Brain pericyte (primary cell): ENCODE results near the gene HEBP1.

Experiments used
- DNase-seq: peaks from one replicate; pipeline ENCODE4 v3.0.0-alpha.2; 2012; ENCODE audit warnings: low read depth, low spot score

Gene HEBP1

DNA sequence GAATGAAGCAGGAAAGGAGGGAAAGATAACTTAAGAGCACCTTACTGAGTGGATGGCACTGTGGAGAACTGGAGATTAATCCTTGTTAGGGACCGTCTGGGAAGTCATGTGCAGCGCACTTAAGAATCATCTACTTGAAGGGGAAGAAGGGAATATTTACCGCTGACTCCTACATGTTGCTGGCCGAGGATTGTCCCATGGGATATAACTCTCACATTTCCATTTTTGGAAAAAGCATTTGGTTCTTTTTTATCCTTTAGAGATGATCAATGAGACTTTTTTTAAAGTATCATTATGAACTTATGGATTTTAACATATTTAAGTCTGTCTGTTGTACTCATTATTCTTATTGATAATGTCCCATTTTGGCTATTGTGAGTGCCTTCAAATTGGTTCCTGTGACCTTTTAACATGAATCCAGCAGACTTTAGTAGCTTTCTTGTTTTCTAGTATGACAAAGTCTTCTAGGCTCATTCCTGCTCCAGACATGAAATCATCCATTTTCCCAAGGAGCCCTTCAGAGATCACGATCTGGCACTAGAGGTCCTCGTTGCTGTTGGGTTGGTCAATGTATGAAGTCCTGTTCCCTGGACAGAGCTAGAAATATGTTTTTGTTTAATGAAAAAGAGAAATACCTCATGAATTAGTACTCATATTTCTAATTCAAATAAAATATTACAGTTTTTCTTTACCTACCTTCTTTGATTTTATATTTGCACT is 23.9 kb upstream of the HEBP1 start:
- no peak for DNase-seq

- no peak for DNase-seq
Measured at GRCh38 chr12:13022851-13023271, 22.8 kb upstream of the HEBP1 start.

GRCh38 chr12:13011098-13011497 is 11.0 kb upstream of the HEBP1 start:
- no peak for DNase-seq

DNA sequence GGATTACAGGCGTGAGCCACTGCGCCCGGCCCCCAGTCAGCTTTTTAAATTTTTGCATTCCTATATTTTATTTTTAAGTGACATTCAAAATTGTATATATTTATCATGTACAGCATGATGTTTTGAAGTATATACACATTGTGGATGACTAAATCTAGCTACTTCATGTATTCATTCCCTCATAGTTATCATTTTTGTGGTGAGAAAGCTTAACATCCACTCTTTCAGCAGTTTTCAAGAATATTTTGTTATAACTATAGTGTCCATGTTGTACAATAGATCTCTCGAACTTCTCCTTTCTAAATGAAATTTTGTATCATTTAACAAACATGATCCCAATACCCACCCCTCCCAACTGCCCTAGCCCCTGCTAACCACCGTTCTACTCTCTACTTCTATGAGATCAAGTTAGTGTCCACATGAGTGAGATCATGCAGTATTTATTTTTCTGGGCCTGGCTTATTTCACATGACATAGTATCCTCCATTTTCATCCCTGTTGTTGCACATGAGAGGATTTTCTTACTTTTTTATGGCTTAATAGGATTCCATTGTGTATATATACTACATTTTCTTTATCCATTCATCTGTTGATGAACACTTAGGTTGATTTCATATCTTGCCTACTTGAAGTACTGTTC is 8.8 kb upstream of the HEBP1 start:
- no peak for DNase-seq

- DNase-seq: no peak
Measured at GRCh38 chr12:13007496-13008233, 7.6 kb upstream of the HEBP1 start.

DNA sequence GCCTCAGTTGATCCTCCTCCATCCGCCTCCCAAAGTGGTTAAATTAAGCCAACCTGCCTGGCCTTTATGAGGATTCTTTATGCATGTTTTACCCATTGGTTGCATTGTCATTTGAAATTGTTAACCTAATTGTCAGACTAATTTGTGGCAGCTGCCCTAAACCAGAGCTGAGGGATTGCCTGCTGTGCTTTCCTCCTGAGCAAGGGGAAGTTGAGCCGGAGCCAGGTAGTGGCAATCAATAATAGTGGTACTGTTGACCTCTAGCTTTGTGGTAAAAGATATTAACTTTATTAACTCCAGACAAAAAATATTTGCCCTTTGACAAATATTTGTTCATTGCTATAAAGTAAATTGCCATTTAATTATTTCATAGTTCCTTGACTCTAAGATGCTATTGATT is 5.6 kb upstream of the HEBP1 start:
- no peak for DNase-seq

DNA sequence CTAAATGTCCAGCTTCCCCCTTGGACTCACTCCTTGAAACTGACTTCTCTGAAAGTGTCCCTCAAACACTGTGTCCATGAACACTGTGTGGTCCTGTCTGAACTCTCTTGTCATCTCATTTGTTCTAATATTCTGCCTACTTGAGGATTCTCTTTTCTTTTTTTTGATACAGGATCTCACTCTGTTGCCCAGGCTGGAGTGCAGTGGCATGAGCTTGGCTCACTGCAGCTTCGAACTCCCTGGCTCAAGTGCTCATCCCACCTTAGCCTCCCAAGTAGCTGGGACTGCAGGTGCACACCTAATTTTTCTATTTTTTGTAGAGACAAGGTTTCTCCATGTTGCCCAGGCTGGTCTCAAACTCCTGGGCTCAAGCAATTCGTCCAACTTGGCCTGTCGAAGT is 4.9 kb upstream of the HEBP1 start:
- DNase-seq: no peak

DNA sequence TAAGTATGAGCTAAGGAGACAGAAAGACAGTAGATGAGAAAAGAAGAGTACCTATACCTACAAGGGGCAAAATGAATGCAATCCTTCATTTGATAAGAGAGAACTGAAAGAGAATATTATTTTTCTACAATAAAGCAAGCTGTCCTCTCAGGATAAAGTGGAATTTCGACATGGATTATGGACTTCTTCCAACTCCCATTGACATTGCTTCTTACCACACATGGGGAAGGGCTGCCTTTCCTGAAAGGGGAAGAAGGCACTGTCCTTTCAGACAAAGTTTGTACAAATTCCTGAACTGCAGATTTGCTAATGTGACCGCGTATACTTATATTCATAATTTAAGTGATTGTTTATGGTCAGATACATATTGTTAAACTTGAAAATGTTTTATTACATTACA is 4.3 kb upstream of the HEBP1 start:
- no peak for DNase-seq

DNA sequence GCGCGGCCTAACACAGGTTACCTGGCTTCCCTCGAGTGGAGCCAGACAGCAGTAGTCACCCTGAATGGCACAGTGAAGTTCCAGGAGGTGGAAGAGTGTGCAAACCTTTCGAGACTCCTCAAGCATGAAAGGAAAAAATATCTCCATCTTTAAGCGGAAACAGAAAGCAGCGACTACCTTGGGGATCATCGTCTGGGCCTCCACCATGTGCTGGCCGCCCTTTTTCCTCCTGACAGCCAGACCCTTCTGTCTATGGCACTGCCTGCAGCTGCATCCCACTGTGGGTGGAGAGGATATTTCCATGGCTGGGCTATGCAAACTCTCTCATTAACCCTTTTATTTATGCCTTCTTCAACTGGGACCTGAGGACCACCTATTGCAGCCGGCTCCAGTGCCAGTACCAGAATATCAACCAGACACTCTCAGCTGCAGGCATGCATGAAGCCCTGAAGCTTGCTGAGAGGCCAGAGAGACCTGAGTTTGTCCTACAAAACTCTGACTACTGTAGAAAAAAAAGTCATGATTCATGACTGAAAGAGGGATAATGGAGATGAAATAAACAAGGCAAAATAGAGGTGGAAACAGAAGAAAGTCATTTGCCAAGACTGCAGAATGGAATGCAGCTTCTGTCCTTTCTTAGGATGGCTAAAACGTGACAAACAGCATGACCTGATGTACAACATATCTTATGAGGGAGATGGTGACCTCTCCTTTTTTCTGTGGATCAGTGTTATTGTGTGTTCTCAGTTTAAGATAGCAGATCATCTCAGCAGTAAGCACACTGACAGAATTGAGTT is 2.4 kb upstream of the HEBP1 start:
- no peak for DNase-seq

- DNase-seq: no peak
Measured at GRCh38 chr12:13001775-13002040, 1.6 kb upstream of the HEBP1 start.

GRCh38 chr12:13000925-13001774 is 1.1 kb upstream of the HEBP1 start:
- DNase-seq: no peak

DNA sequence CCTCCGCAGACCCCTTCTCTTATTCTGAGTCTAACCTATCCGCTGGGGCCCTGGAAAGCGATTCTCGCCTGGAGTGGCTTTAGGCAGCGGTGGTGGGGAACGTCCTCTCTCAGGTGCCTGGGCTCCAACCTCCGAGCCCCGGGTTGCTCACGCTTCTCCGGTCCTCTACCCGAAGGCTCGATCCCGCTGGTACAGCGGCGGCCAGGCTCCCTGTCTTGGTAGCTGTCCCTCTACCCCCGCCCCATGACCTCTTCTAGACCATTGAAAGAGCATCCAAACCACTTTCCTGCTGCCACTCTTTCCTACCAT is 505 bp upstream of the HEBP1 start:
- DNase-seq: no peak

GRCh38 chr12:12999271-12999958 is 650 bp downstream of the HEBP1 start:
- no peak for DNase-seq

- DNase-seq: no peak
Measured at GRCh38 chr12:12998248-12998647, 1.8 kb downstream of the HEBP1 start.

DNA sequence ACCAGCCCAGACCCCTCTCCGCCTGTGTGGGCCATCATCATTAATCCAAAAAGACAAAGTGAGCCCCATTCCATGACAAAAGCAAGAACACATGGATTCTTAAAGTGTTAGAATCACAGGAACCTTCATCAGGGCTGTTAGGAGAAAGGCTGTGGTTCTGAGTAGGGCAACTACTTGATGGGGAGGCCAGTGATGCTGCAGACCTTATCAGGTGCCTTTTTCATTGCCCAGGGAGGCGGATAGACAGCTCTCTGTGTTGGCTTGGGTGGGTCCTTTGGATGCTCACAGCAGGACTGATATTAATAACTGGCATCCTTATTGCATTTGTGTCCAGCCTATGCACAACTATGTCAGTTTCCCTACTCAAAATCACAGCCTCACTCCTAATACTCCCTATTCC is 2.3 kb downstream of the HEBP1 start:
- no peak for DNase-seq

DNA sequence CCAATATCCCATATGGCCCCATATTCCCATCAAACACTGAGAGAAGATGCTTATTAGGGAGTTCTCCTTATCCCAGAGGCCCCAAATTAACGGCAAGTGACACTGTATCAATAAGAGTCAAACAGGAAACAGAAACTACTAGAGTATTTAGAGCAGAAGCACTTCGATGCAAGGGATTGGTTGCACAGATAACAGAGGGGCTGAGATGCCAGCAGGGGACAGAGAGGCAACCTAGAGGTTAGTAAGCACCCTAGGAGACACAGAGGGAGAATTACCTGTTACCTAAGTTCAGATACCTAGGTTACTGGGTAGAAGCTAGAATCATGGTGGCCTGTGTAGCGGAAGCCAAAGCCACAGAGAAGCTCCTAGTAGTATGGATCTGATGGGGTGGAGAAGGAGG is 2.9 kb downstream of the HEBP1 start:
- DNase-seq: no peak

DNA sequence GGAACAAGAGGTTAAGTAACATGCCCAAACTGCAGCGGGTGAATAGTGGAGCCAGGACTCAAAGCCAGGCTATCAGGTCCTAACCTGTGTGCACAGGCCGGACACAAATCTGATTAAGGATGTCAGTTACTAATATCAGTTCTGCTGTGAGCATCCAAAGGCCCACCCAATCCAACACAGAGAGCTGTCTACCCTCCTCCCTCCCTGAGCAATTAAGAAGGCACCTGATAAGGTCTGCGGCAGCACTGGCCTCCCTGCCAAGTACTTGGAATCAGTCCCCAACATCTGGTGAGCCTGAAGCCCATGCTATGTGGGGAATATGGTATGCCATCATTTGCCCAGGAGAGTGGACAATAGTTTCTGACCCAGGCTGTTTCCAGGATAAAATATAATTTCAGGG is 3.9 kb downstream of the HEBP1 start:
- no peak for DNase-seq

DNA sequence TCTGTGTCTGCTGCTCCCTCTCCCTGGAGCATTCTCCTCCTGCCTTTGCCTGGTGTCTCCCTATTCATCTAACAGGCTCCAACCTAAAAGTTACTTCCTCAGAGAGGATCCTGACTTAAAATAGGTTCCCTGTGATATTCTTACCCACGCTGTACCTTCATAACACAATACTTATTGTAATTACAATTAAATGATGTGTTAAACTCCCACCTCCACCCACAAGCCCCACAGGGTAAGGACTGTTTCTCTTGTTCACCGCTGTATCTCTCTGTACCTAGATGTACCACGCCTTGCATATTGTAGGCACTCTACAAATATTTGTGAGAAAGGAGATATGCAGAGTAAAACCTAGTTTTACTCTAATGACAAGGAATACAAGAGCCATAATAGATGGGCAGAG is 5.0 kb downstream of the HEBP1 start:
- no peak for DNase-seq

DNA sequence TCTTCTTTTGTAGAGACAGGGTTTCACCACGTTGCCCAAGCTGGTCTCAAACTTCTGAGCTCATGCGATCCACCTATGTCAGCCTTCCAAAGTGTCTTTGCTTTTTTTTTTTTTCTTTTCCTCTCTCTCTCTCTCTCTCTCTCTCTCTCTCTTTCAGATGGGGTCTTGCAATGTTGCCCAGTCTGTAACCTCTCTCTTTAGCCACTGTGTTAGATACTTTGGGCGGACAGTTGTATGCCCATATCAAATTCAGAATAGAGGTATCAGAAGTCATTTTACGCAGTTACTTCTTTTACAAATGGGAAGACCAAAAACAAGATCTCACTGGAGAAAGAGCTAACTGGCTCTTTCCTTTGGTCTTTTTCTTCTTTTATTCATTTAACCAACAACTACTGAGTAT is 6.7 kb downstream of the HEBP1 start:
- no peak for DNase-seq

DNA sequence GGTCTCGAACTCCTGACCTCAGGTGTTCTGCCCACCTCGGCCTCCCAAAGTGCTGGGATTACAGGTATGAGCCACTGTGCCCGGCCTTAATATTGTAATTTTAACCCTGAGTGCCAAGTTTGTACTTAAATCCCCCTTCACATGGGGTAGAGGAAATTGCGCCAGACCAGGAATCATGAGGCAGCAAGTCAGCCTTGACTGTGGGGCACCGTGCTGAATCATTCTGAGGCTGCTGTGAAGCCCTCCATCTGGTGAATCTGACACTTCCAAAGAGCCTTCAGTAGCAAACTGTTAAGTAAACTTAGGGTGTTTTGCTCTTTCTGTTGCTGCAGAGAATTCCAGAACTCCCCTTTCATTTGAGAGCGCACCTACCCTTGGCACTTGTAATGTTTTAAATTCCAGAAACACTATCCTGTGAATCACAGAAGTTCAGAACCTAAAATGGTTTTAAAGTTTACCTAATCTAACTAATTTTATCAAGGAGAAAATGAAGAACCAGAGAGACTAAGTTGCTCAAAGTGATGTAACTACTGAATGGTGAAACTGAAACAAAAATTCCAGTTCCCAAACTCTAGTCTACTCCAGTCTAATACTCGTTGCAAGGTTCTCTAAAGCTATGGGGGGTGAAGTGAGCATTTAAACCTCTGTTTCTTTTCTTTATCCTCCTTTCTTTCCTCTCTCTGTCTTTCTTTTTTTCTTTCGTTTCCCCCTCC is 7.5 kb downstream of the HEBP1 start:
- DNase-seq: peak; percentile 86
